KOPT-K1 (cell line): ENCODE results near the gene MYO1D.

Experiments
- H3K27ac ChIP-seq: fragments of 200-600 bp; sonication (generic); 2 replicates; pipeline ENCODE4 v1.5.1; 2016; ENCODE audit warnings: antibody characterized with exemption, mild to moderate bottlenecking, low read depth, low read length; ENCODE audit not compliant: poor library complexity, severe bottlenecking
- H3K36me3 ChIP-seq: fragments of 200-600 bp; sonication (generic); 2 replicates; pipeline ENCODE4 v1.5.1; 2017; ENCODE audit warnings: antibody characterized with exemption, mild to moderate bottlenecking, low read length, moderate library complexity; ENCODE audit not compliant: insufficient read depth
- H3K9me3 ChIP-seq: fragments of 200-600 bp; sonication (generic); 2 replicates; pipeline ENCODE4 v1.5.1; 2017; ENCODE audit warnings: antibody characterized with exemption, low read length, mild to moderate bottlenecking; ENCODE audit not compliant: insufficient read depth, poor library complexity, severe bottlenecking

MYO1D gene

GRCh38 chr17:32495359-32496231 is 381.3 kb downstream of the MYO1D start:
- no peaks in the 10 kb centered on the region for H3K9me3 ChIP-seq
- H3K27ac ChIP-seq: no peak overlapping the region
- peaks cover 1% of the 10 kb centered on the region; the same call in 1 of the 2 replicates for H3K36me3 ChIP-seq

- H3K36me3 ChIP-seq: peaks cover 9% of the 10 kb centered on the region
- no peak overlapping the region for H3K27ac ChIP-seq
- H3K9me3 ChIP-seq: no peaks in the 10 kb centered on the region
These were observed 382.1 kb downstream of the MYO1D start for GRCh38 chr17:32494621-32495358.

DNA sequence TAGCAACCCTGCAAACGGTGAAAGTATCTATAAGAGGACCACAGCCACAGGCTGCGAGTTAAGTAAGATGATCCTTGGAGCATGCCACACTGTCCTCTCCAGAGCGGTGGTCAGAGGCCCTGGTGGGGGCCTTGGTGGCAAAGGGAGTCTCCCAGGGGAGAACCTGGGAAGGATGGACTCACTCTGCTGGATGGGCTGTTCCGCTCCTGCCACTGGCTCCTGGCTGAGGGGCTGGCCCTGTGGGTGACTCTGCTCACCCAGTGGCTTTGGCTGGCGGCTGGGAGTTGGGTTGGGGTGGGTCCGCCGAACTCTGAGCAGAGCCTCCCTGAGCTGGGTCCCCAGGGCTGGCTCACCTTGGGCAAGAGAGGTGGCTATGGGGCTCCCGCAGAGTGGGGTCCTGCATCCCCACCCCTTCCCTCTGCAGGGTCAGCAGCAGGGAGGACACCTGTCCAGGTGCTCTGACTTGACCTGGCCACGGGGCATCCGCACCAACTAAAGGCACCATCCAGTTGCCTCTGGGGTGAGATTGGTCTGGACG is 382.9 kb downstream of the MYO1D start:
- no peak overlapping the region for H3K27ac ChIP-seq
- peaks cover 17% of the 10 kb centered on the region for H3K36me3 ChIP-seq
- no peaks in the 10 kb centered on the region for H3K9me3 ChIP-seq

DNA sequence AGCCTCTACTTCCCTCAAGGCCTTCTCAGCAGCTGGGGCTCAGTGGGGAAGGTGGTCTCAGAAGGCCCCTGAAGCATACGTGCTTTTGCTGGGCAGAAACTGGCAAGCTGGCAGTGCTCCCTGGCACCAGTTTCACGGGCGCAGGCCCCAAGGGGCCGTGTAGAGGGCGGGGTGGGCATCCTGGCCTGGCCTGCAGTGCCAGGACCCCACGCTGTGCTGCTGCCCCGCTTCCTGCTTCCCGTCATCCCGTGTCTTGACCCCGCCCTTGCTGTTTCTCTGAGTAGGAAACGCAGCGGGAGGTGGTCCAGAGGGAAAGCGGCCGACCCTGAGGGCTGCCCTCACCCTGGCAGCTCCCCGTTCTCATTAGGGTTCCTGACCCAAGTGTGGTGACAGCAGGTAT is 383.4 kb downstream of the MYO1D start:
- H3K27ac ChIP-seq: no peak overlapping the region
- peaks cover 21% of the 10 kb centered on the region for H3K36me3 ChIP-seq
- no peaks in the 10 kb centered on the region for H3K9me3 ChIP-seq

DNA sequence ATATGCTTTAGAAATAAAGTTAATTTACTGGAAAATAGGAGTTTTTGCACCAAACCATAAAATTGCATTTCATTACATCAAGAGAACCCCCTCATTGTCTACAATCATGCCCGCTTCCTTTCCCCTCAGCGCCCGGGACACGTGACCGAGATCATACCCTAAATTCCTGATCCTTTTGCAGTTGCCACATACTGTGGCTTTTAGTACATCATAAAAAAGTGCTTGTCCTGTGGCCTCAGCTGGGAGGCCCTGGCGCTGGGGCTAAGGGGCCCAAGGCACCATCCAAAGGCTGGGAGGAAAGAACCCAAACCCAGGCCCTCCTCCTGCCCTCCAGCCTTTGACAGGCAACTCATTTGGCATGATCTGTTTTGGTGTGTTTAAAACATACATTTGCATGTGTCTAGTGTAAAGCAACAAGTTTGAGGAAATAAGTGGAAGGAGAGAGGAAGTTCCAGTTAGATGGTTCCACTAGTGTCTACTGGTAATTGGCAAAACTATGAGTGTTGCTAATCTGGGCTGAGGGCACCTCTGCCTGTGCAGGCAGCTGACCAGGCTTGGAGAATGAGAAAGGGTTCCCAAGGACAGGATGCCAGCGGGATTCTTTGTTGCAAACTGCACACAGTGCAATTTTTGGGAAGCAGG is 384.2 kb downstream of the MYO1D start:
- Histone ChIP-seq H3K36me3 (peaks cover 28% of the 10 kb centered on the region), H3K27ac (no peak overlapping the region), H3K9me3 (no peaks in the 10 kb centered on the region)

DNA sequence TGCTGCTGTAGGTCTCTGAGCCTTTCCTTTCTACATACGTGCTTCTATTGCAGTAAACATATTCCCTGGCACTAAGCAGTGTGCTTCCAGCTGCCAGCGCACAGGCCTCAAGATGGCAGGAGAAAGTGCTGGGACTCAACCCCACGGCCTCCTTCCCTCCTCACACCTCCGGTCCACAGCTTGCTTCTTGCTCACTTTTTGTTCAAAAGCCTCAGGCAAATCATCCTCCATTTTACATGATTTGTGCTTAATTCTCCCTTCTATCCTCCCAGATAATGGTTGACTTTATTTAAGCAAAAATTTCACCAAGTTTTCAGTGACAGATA is 384.7 kb downstream of the MYO1D start:
- peaks cover 28% of the 10 kb centered on the region for H3K36me3 ChIP-seq
- no peak overlapping the region for H3K27ac ChIP-seq
- no peaks in the 10 kb centered on the region for H3K9me3 ChIP-seq

- H3K27ac ChIP-seq: no peak overlapping the region
- peaks cover 28% of the 10 kb centered on the region for H3K36me3 ChIP-seq
- no peaks in the 10 kb centered on the region for H3K9me3 ChIP-seq
These were observed 385.3 kb downstream of the MYO1D start for GRCh38 chr17:32491371-32492263.

DNA sequence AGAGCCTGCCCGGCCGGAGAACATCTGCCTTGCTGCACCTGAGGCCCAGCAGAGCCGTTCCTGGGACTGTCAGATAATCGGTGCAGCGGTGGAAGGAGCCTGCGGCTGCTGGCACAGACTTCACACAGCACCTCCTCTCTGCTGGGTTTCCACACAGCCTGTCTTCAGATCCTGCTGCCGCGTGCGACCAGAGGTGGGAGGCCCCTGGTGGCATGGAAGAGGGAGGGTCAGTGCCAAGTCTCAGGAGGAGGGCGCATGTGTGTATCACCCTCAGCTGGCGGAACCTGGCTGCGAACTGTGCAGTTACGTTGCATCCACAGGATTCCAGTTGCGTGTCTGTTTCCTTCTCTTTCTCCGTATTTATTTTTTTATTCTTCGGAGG is 386.8 kb downstream of the MYO1D start:
- Histone ChIP-seq H3K27ac (no peak overlapping the region), H3K36me3 (peaks cover 28% of the 10 kb centered on the region), H3K9me3 (no peaks in the 10 kb centered on the region)

- Histone ChIP-seq H3K36me3 (peaks cover 28% of the 10 kb centered on the region), H3K9me3 (no peaks in the 10 kb centered on the region), H3K27ac (no peak overlapping the region)
These were observed 387.4 kb downstream of the MYO1D start for GRCh38 chr17:32489320-32490100.

- H3K27ac ChIP-seq: no peak overlapping the region
- no peaks in the 10 kb centered on the region for H3K9me3 ChIP-seq
These were observed 388.2 kb downstream of the MYO1D start for GRCh38 chr17:32488604-32489180.

GRCh38 chr17:32488177-32488542 is 388.8 kb downstream of the MYO1D start:
- no peaks in the 10 kb centered on the region for H3K9me3 ChIP-seq
- H3K36me3 ChIP-seq: peaks cover 33% of the 10 kb centered on the region
- no peak overlapping the region for H3K27ac ChIP-seq

More at GRCh38 chr17:32488604-32489180, 388.2 kb downstream of the MYO1D start:
- peaks cover 28% of the 10 kb centered on the region for H3K36me3 ChIP-seq

- H3K27ac ChIP-seq: peak overlapping the region; percentile 28
- H3K9me3 ChIP-seq: no peaks in the 10 kb centered on the region
- peaks cover 38% of the 10 kb centered on the region for H3K36me3 ChIP-seq
These were observed 389.3 kb downstream of the MYO1D start for GRCh38 chr17:32487473-32488176.
